DND-41 (cell line): ENCODE measurements around the gene RPL35.

ENCODE experiments used
- CTCF ChIP-seq: IDR thresholded peaks from 2 replicates; pipeline ENCODE4 v1.5.1; 2012; ENCODE audit warnings: borderline replicate concordance, low read length, moderate library complexity, mild to moderate bottlenecking; ENCODE audit not compliant: poor library complexity, severe bottlenecking; ENCODE audit errors: extremely low read depth
- EZH2 ChIP-seq: IDR thresholded peaks from 3 replicates; pipeline ENCODE4 v1.6.1; 2012; ENCODE audit warnings: borderline replicate concordance, low read depth, mild to moderate bottlenecking, moderate library complexity, low read length, inconsistent platforms; ENCODE audit not compliant: severe bottlenecking

GRCh38 chr9:124886866-124887492, 25.2 kb upstream of the RPL35 start:
- TF ChIP-seq CTCF, result no peak
- no peak for TF ChIP-seq EZH2
